ENCODE measurements around the gene TNFRSF19. TPM values are rescaled to one million over a fixed set of nuclear protein-coding genes. Genes with fewer than 3 reads are reported as not detected.
"Not testable (repeated sequence)": the region's sequence is repeated elsewhere in the genome, so short reads cannot be mapped to it uniquely, and the experiment has no call there.

TNFRSF19 gene, protein sequence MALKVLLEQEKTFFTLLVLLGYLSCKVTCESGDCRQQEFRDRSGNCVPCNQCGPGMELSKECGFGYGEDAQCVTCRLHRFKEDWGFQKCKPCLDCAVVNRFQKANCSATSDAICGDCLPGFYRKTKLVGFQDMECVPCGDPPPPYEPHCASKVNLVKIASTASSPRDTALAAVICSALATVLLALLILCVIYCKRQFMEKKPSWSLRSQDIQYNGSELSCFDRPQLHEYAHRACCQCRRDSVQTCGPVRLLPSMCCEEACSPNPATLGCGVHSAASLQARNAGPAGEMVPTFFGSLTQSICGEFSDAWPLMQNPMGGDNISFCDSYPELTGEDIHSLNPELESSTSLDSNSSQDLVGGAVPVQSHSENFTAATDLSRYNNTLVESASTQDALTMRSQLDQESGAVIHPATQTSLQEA
- total RNA-seq (14.7 TPM), polyA plus RNA-seq (ENCODE audit: insufficient read depth, low read depth, low replicate concordance) (10.1 TPM)
- long read RNA-seq, donor 1, full-length matches to known transcripts, result 8 of 8 reads
- long read RNA-seq, donor 1, partial matches to known transcripts, result 0 of 8 reads
- long read RNA-seq, donor 1, other reads (novel, unspliced or antisense), result 0 of 8 reads
- long read RNA-seq, donor 2, full-length matches to known transcripts, result 9 of 9 reads
- long read RNA-seq, donor 2, partial matches to known transcripts, result 0 of 9 reads
- long read RNA-seq, donor 2, other reads (novel, unspliced or antisense), result 0 of 9 reads
- long read RNA-seq, donor 3, full-length matches to known transcripts, result 9 of 9 reads
- long read RNA-seq, donor 3, partial matches to known transcripts, result 0 of 9 reads
- long read RNA-seq, donor 3, other reads (novel, unspliced or antisense), result 0 of 9 reads
- long read RNA-seq, donor 4, full-length matches to known transcripts, result 5 of 5 reads
- long read RNA-seq, donor 4, partial matches to known transcripts, result 0 of 5 reads
- long read RNA-seq, donor 4, other reads (novel, unspliced or antisense), result 0 of 5 reads
- long read RNA-seq, donor 5, full-length matches to known transcripts, result 2 of 2 reads
- long read RNA-seq, donor 5, partial matches to known transcripts, result 0 of 2 reads
- long read RNA-seq, donor 5, other reads (novel, unspliced or antisense), result 0 of 2 reads
- long read RNA-seq, donor 6, full-length matches to known transcripts, result 1 of 1 reads
- long read RNA-seq, donor 6, partial matches to known transcripts, result 0 of 1 reads
- long read RNA-seq, donor 6, other reads (novel, unspliced or antisense), result 0 of 1 reads
- long read RNA-seq, donor 7, full-length matches to known transcripts, result 1 of 4 reads
- long read RNA-seq, donor 7, partial matches to known transcripts, result 0 of 4 reads
- long read RNA-seq, donor 7, other reads (novel, unspliced or antisense), result 3 of 4 reads
- long read RNA-seq, donor 8, full-length matches to known transcripts, result 3 of 3 reads
- long read RNA-seq, donor 8, partial matches to known transcripts, result 0 of 3 reads
- long read RNA-seq, donor 8, other reads (novel, unspliced or antisense), result 0 of 3 reads
- long read RNA-seq, donor 9, full-length matches to known transcripts, result 2 of 2 reads
- long read RNA-seq, donor 9, partial matches to known transcripts, result 0 of 2 reads
- long read RNA-seq, donor 9, other reads (novel, unspliced or antisense), result 0 of 2 reads
- long read RNA-seq, donor 10, full-length matches to known transcripts, result 4 of 4 reads
- long read RNA-seq, donor 10, partial matches to known transcripts, result 0 of 4 reads
- long read RNA-seq, donor 10, other reads (novel, unspliced or antisense), result 0 of 4 reads

DNA sequence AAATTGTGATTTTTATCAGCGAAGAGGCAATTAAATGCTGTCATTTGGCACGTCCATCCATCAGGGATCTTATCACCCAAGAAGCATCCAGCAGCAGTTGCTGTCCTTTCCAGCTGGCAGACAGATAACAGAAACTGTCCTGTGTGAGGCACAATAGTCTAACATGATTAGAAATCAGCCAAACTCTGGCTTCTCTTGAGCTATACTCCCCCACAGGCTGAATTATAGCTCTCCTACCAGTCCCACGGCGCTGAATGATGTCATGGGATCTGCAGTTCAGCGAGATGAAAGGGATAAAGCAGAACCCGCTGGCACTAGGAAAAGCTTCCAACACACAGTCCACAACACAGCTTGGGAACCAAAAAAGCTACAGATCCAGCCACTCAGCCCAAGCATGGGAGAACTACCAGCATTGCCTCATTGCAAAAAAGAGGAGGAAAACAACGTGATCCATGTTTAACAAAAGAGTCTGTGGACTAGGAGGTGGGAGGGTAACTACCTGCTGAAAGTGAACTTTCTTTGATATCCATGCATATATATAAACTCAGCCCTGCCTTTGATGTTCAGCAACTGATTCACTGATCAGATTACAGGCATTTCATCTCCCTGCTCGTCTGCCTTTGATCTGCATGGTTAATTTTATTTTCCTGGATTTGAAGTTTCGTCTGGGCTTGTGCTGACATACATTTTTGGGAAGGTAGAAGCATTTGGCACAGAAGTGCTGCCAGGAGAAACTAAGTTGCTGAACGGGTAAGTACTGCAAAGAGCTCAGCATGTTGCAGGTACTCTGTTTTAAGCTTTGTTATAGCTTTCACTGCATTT is at the start of gene TNFRSF19:
TSS of gene TNFRSF19 (plus strand) at position 314 of the 822 bp plus-strand sequence. CDS start 19,772 bp downstream, outside the sequence.
- Histone ChIP-seq H3K27ac (ENCODE audit: low read depth in 2 of 2, low read length in 2 of 2) (no peak within 1 kb of the TSS), H3K9ac (ENCODE audit: low read length in 3 of 3) (peak within 1 kb of the TSS in 1 of 3 donors; percentile 17), H3K4me3 (ENCODE audit: low read length in 3 of 3) (peak within 1 kb of the TSS in 2 of 3 donors; percentile 7 to 52), H3K36me3 (ENCODE audit: control insufficient read depth in 2 of 3, insufficient read depth in 3 of 3, low read length in 3 of 3) (no peaks in the 10 kb centered on the region), H3K27me3 (ENCODE audit: control insufficient read depth, insufficient read depth, low read length) (no peaks in the 10 kb centered on the region), H3K4me1 (ENCODE audit: control insufficient read depth in 2 of 3, insufficient read depth in 2 of 3, low read depth in 1 of 3, low read length in 3 of 3) (peaks cover 0 to 3% (median 0%) of the 10 kb centered on the region in 3 donors), H3K9me3 (ENCODE audit: control insufficient read depth in 2 of 3, insufficient read depth in 1 of 3, low read length in 3 of 3) (no peaks in the 10 kb centered on the region)
- DNase-seq (peak in 4 of 5 donors; percentile 89 to 96 (median 92)), FAIRE-seq (no peak)
- no peak for TF ChIP-seq CTCF (IDR thresholded peaks at IDR 0.05; ENCODE audit: borderline replicate concordance, extremely low read depth, insufficient read depth)
- intact Hi-C loops (cut with DNase I), result no loop called here

- H3K36me3 ChIP-seq (ENCODE audit: control insufficient read depth in 2 of 3, insufficient read depth in 3 of 3, low read length in 3 of 3); H3K27me3 ChIP-seq (ENCODE audit: control insufficient read depth, insufficient read depth, low read length); H3K4me1 ChIP-seq (ENCODE audit: control insufficient read depth in 2 of 3, insufficient read depth in 2 of 3, low read depth in 1 of 3, low read length in 3 of 3); H3K4me3 ChIP-seq (ENCODE audit: low read length in 3 of 3); H3K27ac ChIP-seq (ENCODE audit: low read depth in 2 of 2, low read length in 2 of 2); H3K9me3 ChIP-seq (ENCODE audit: control insufficient read depth in 2 of 3, insufficient read depth in 1 of 3, low read length in 3 of 3); FAIRE-seq; intact Hi-C loops (cut with DNase I); DNase-seq; H3K9ac ChIP-seq (ENCODE audit: low read length in 3 of 3): not testable (repeated sequence)
These were observed 40.3 kb upstream of the TNFRSF19 start for GRCh38 chr13:23529926-23530325.

- FAIRE-seq (no peak), DNase-seq (peak in 1 of 5 donors; percentile 63)
- H3K36me3 ChIP-seq (ENCODE audit: control insufficient read depth in 2 of 3, insufficient read depth in 3 of 3, low read length in 3 of 3), result no peaks in the 10 kb centered on the region
- no peaks in the 10 kb centered on the region for H3K4me1 ChIP-seq (ENCODE audit: control insufficient read depth in 2 of 3, insufficient read depth in 2 of 3, low read depth in 1 of 3, low read length in 3 of 3)
- no peaks in the 10 kb centered on the region for H3K9me3 ChIP-seq (ENCODE audit: control insufficient read depth in 2 of 3, insufficient read depth in 1 of 3, low read length in 3 of 3)
- no peak for TF ChIP-seq CTCF (IDR thresholded peaks at IDR 0.05; ENCODE audit: borderline replicate concordance, extremely low read depth, insufficient read depth)
- no peak overlapping the region for H3K4me3 ChIP-seq (ENCODE audit: low read length in 3 of 3)
- H3K9ac ChIP-seq (ENCODE audit: low read length in 3 of 3), result no peak overlapping the region
- no peak overlapping the region for H3K27ac ChIP-seq (ENCODE audit: low read depth in 2 of 2, low read length in 2 of 2)
- intact Hi-C loops (cut with DNase I), result no loop called here
- no peaks in the 10 kb centered on the region for H3K27me3 ChIP-seq (ENCODE audit: control insufficient read depth, insufficient read depth, low read length)
These were observed 38.8 kb upstream of the TNFRSF19 start for GRCh38 chr13:23531446-23531845.

Measured in kidney (tissue), 22 donors.